H1 (cell line): ENCODE measurements around the gene KRCC1. TPM values are rescaled to one million over a fixed set of nuclear protein-coding genes. Genes with fewer than 3 reads are reported as not detected.

ENCODE experiments used
- CTCF ChIA-PET: fragments of 300-600 bp; sonication (Branson Sonifier 250); formaldehyde crosslinking; loops from one replicate; lab custom pipeline; 2021; ENCODE audit not compliant: partially characterized antibody; lab: Charles Lee
- POLR2A ChIA-PET: fragments of 300-600 bp; sonication (Branson Sonifier 250); formaldehyde crosslinking; loops from one replicate; lab custom pipeline; 2021; ENCODE audit warnings: inconsistent platforms; ENCODE audit not compliant: partially characterized antibody; lab: Charles Lee
- DNase-seq, 2 experiments: peaks; one replicate each; pipeline versions ENCODE4 v3.0.0 to v3.0.0-alpha.2; 2010 to 2022; ENCODE audit warnings: low spot score in 2 of 2, low read depth in 1 of 2, mixed read lengths in 1 of 2
- FAIRE-seq: peaks from 2 replicates; lab custom pipeline; 2011; peaks lifted over from hg19 to GRCh38; lab: Jason Lieb, UNC
- H2AFZ ChIP-seq: 2 replicates; pipeline ENCODE4 v1.8.1; 2012; ENCODE audit warnings: low read length, inconsistent platforms
- H2AK5ac ChIP-seq: 2 replicates; pipeline ENCODE4 v1.6.1; 2013; ENCODE audit warnings: low read depth, low read length
- H2BK120ac ChIP-seq: replicated peaks from 2 replicates; pipeline ENCODE3; 2013; ENCODE audit warnings: low read depth, low read length, inconsistent platforms
- H2BK12ac ChIP-seq: 2 replicates; pipeline ENCODE4 v1.6.1; 2013; ENCODE audit warnings: low read depth, low read length
- H2BK15ac ChIP-seq: 2 replicates; pipeline ENCODE4 v1.6.1; 2013; ENCODE audit warnings: low read length
- H2BK20ac ChIP-seq: 2 replicates; pipeline ENCODE4 v1.6.1; 2013; ENCODE audit warnings: low read length
- H2BK5ac ChIP-seq: 2 replicates; pipeline ENCODE4 v1.6.1; 2013; ENCODE audit warnings: low read depth, low read length
- H3K14ac ChIP-seq: 2 replicates; pipeline ENCODE4 v1.6.1; 2013; ENCODE audit warnings: inconsistent platforms; ENCODE audit not compliant: insufficient read length
- H3K18ac ChIP-seq: 2 replicates; pipeline ENCODE4 v1.6.1; 2013; ENCODE audit warnings: low read length; ENCODE audit errors: extremely low read depth
- H3K23ac ChIP-seq: 2 replicates; pipeline ENCODE4 v1.6.1; 2013; ENCODE audit warnings: inconsistent platforms; ENCODE audit not compliant: insufficient read length
- H3K23me2 ChIP-seq: 2 replicates; pipeline ENCODE4 v1.6.1; 2013; ENCODE audit warnings: low read depth, low read length
- H3K27ac ChIP-seq: 2 replicates; pipeline ENCODE4 v1.6.1; 2011; ENCODE audit warnings: low read depth, low read length, inconsistent platforms
- H3K27me3 ChIP-seq, 4 experiments: replicated peaks in 1 of 4; 1 replicate in 1 of 4; 2 replicates in 3 of 4; pipeline versions ENCODE4 v1.6.1 to v1.8.1; 2011 to 2013; ENCODE audit warnings: low read length in 3 of 4, mild to moderate bottlenecking in 3 of 4, inconsistent platforms in 2 of 4, mixed read lengths in 2 of 4, moderate library complexity in 1 of 4; ENCODE audit not compliant: control insufficient read depth in 3 of 4, insufficient read depth in 3 of 4; ENCODE audit errors: extremely low read depth in 1 of 4
- H3K36me3 ChIP-seq, 4 experiments: 2 replicates each; pipeline versions ENCODE4 v1.6.1 to v1.8.1; 2011 to 2013; ENCODE audit warnings: mild to moderate bottlenecking in 4 of 4, low read length in 3 of 4, moderate library complexity in 2 of 4, control low read depth in 1 of 4, inconsistent platforms in 1 of 4; ENCODE audit not compliant: insufficient read depth in 4 of 4, control insufficient read depth in 2 of 4
- H3K4ac ChIP-seq: replicated peaks from 2 replicates; pipeline ENCODE3; 2013; ENCODE audit warnings: low read length, low read depth, mixed read lengths, inconsistent platforms; ENCODE audit not compliant: insufficient read length
- H3K4me1 ChIP-seq, 4 experiments: replicated peaks in 1 of 4; 1 replicate in 1 of 4; 2 replicates in 3 of 4; pipeline versions ENCODE4 v1.6.1 to v1.8.1; 2011 to 2013; ENCODE audit warnings: low read length in 3 of 4, inconsistent platforms in 2 of 4, mixed read lengths in 1 of 4; ENCODE audit not compliant: insufficient read depth in 4 of 4, control insufficient read depth in 3 of 4
- H3K4me2 ChIP-seq, 2 experiments: 2 replicates each; pipeline versions ENCODE4 v1.6.1 to v1.8.1; 2011 to 2013; ENCODE audit warnings: low read depth in 2 of 2, low read length in 2 of 2, control low read depth in 1 of 2, inconsistent platforms in 1 of 2, mild to moderate bottlenecking in 1 of 2; ENCODE audit not compliant: insufficient read depth in 1 of 2
- H3K4me3 ChIP-seq, 4 experiments: fragments of 200-600, 300-600 bp in 1 of 4; sonication (generic), shearing (Covaris generic), sonication (Bioruptor Twin) in 1 of 4; 2 replicates each; pipeline versions ENCODE4 v1.5.1 to v1.8.1; 2011 to 2016; ENCODE audit warnings: low read length in 4 of 4, low read depth in 3 of 4, control low read depth in 2 of 4, inconsistent platforms in 2 of 4, mild to moderate bottlenecking in 2 of 4, mixed read lengths in 1 of 4, moderate library complexity in 1 of 4; ENCODE audit not compliant: insufficient read depth in 2 of 4; ENCODE audit errors: extremely low read depth in 1 of 4
- H3K56ac ChIP-seq: replicated peaks from 2 replicates; pipeline ENCODE3; 2013; ENCODE audit warnings: low read depth, mild to moderate bottlenecking, mixed read lengths, low read length, inconsistent platforms; ENCODE audit not compliant: insufficient read length
- H3K79me1 ChIP-seq: 2 replicates; pipeline ENCODE4 v1.6.1; 2013; ENCODE audit warnings: low read depth, low read length, control low read depth
- H3K79me2 ChIP-seq, 2 experiments: 2 replicates each; pipeline versions ENCODE4 v1.6.1 to v1.8.1; 2012 to 2013; ENCODE audit warnings: low read length in 2 of 2, mild to moderate bottlenecking in 2 of 2, inconsistent platforms in 1 of 2; ENCODE audit not compliant: insufficient read depth in 2 of 2, control insufficient read depth in 1 of 2
- H3K9ac ChIP-seq, 4 experiments: replicated peaks in 1 of 4; 1 replicate in 1 of 4; 2 replicates in 3 of 4; pipeline versions ENCODE4 v1.6.1 to v1.8.1; 2011 to 2013; ENCODE audit warnings: low read depth in 3 of 4, low read length in 3 of 4, control low read depth in 2 of 4, mild to moderate bottlenecking in 2 of 4, moderate library complexity in 2 of 4, inconsistent platforms in 1 of 4; ENCODE audit errors: extremely low read depth in 1 of 4
- H3K9me3 ChIP-seq, 2 experiments: 2 replicates each; pipeline versions ENCODE4 v1.6.1 to v1.8.1; 2012 to 2013; ENCODE audit warnings: mild to moderate bottlenecking in 2 of 2, moderate library complexity in 2 of 2, control low read depth in 1 of 2, inconsistent platforms in 1 of 2, low read depth in 1 of 2, low read length in 1 of 2, mixed read lengths in 1 of 2; ENCODE audit not compliant: insufficient read depth in 2 of 2
- H4K20me1 ChIP-seq, 2 experiments: replicated peaks in 1 of 2; 2 replicates each; pipeline versions ENCODE3 to v1.8.1; 2011 to 2013; ENCODE audit warnings: inconsistent platforms in 2 of 2, low read length in 2 of 2, mild to moderate bottlenecking in 1 of 2; ENCODE audit not compliant: insufficient read depth in 2 of 2, control insufficient read depth in 1 of 2
- H4K5ac ChIP-seq: 2 replicates; pipeline ENCODE4 v1.6.1; 2013; ENCODE audit warnings: low read length, low read depth, mixed read lengths, inconsistent platforms; ENCODE audit not compliant: insufficient read length
- H4K8ac ChIP-seq: 2 replicates; pipeline ENCODE4 v1.8.0; 2013; ENCODE audit warnings: mild to moderate bottlenecking, moderate library complexity, low read length, inconsistent platforms; ENCODE audit not compliant: insufficient read depth; ENCODE audit errors: extremely low read depth
- H4K91ac ChIP-seq: replicated peaks from 2 replicates; pipeline ENCODE3; 2013; ENCODE audit warnings: low read length, mixed read lengths, inconsistent platforms; ENCODE audit not compliant: insufficient read length
- ASH2L ChIP-seq: fragments of 200-600, 300-600 bp; sonication (generic); IDR thresholded peaks from one replicate; pipeline ENCODE4 v1.7.1; 2017; ENCODE audit warnings: low read length
- CREB1 ChIP-seq: IDR thresholded peaks from 2 replicates; pipeline ENCODE4 v1.6.1; 2012; ENCODE audit warnings: inconsistent platforms
- EZH2 ChIP-seq: fragments of 200-600 bp; sonication (generic); IDR thresholded peaks from 2 replicates; pipeline ENCODE4 v1.7.1; 2012; ENCODE audit warnings: low read depth, mild to moderate bottlenecking, moderate library complexity, low read length, inconsistent platforms; ENCODE audit not compliant: severe bottlenecking
- HDAC6 ChIP-seq: IDR thresholded peaks from one replicate; pipeline ENCODE4 v1.7.1; 2012; ENCODE audit warnings: low read depth, mild to moderate bottlenecking, inconsistent platforms, low read length, moderate library complexity
- JUND ChIP-seq: IDR thresholded peaks from 2 replicates; pipeline ENCODE4 v1.6.1; 2011; ENCODE audit warnings: mild to moderate bottlenecking, improper control_type of control experiment, low read length
- POLR2A ChIP-seq, 2 experiments: IDR thresholded peaks; 1 replicate in 1 of 2; 2 replicates in 1 of 2; pipeline ENCODE4 v1.6.1; 2011; ENCODE audit warnings: low read depth in 2 of 2, low read length in 2 of 2, mild to moderate bottlenecking in 2 of 2; ENCODE audit errors: control extremely low read depth in 1 of 2
- SIN3A ChIP-seq, 2 experiments: IDR thresholded peaks in 1 of 2; conservative IDR thresholded peaks in 1 of 2; 2 replicates each; pipeline ENCODE4 v1.6.1; 2011 to 2012; ENCODE audit warnings: low read length in 2 of 2, improper control_type of control experiment in 1 of 2, low read depth in 1 of 2, mild to moderate bottlenecking in 1 of 2
- SP1 ChIP-seq: IDR thresholded peaks from 2 replicates; pipeline ENCODE4 v1.6.1; 2011; ENCODE audit warnings: low read depth, low read length
- SUZ12 ChIP-seq: fragments of 200-600 bp; sonication (generic); IDR thresholded peaks from 2 replicates; pipeline ENCODE4 v1.6.1; 2012; ENCODE audit warnings: mild to moderate bottlenecking, inconsistent platforms, low read length, moderate library complexity, mixed read lengths
- TBP ChIP-seq: IDR thresholded peaks from 2 replicates; pipeline ENCODE4 v1.6.1; 2011; ENCODE audit warnings: low read depth, low read length, improper control_type of control experiment
- WGBS, 2 experiments: shearing (Covaris generic) in 1 of 2; methylation state at CpG; one replicate each; pipeline versions ENCODE4 v1.1.6 to v1.1.7; 2013 to 2015; ENCODE audit warnings: low lambda C conversion rate in 2 of 2, mixed read lengths in 2 of 2, inconsistent platforms in 1 of 2, low coverage in 1 of 2, missing lambda C conversion rate in 1 of 2; ENCODE audit not compliant: insufficient replicate concordance in 2 of 2, insufficient coverage in 1 of 2, insufficient read length in 1 of 2; ENCODE audit errors: extremely low coverage in 1 of 2, missing lambda C conversion rate in 1 of 2; 5-methylcytosine and 5-hydroxymethylcytosine counted together
- polyA plus RNA-seq, 7 experiments: library from polyadenylated mRNA; depleted of rRNA in 3 of 7; stranded (reverse) in 5 of 7; unstranded in 2 of 7; fragments of >200 nt in 5 of 7; fragments of 200-250 nt in 2 of 7; gene quantifications; 1 replicate in 5 of 7; 2 replicates in 1 of 7; 4 replicates in 1 of 7; pipeline versions ENCODE4 v1.2.1 to v1.2.3, GENCODE V29; 2011 to 2013; ENCODE audit warnings: missing spikeins in 2 of 7, mixed read lengths in 2 of 7
- total RNA-seq: library from RNA; stranded (reverse); fragmentation: NEBNext Ultra II Directional; extraction: Animal tissue kit (Norgen Biotek cat#: 25700); gene quantifications from 2 replicates; pipeline ENCODE4 v1.2.1, GENCODE V29; 2021
- TF ChIP-seq, protein P1 (sequence below): IDR thresholded peaks from 2 replicates; pipeline ENCODE4 v1.6.1; 2012; ENCODE audit warnings: inconsistent platforms

KRCC1 gene
- total and polyA plus RNA-seq, 2 of the 8 experiments (the other 6 are each of a cell fraction or from before 2014, with no cell fraction given): 5.1 to 8.5 TPM

DNA sequence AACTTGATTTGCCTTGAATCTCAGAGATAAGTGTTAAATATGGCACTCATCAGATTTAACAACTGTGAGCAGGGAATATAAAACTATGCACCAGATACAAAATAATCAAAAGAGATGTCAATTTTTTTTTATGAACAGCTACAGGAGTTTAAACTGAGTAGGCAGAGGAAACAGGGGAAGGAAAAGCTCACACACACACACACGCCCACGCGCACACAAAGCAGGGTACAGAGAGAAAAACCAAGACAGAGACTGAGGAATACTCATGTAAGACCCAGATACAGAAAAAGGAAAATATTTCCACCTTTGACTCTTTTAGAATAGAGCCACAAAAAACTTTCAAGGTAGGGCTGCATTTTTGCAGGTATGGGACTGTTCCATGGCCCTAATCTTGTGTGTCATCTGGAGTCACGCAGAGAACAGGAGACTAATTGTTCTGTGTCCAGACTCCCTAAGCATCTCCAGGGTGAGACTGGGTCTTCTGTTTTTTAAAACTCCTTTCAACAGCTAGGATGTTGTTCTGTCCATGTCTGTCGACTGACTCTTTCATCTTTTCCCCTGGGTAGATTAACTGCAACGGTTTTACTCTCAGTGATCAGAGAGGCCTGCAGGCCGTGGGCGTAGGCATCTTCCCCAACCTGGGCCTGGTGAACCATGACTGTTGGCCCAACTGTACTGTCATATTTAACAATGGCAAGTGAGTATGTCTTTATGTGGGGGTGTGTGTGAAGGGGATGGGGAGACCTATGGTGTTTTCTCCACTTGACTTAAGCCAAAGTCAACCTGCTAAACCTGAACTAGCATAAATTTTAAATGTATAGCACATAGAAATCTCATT, 35.1 kb upstream of the KRCC1 start:
- 84% methylated on average over 8 of the region's 8 CpGs; no CpG with 5 or more reads in 1 of the 2 experiments for WGBS, 2 experiments
- no peak overlapping the region for H2AK5ac ChIP-seq
- no peak overlapping the region for H3K4me3 ChIP-seq
- H2BK120ac ChIP-seq: no peak overlapping the region
- H3K79me1 ChIP-seq: no peaks in the 10 kb centered on the region
- no peak overlapping the region for H2BK12ac ChIP-seq
- H3K9ac ChIP-seq: no peak overlapping the region
- no peaks in the 10 kb centered on the region for H3K9me3 ChIP-seq
- no peak overlapping the region for H3K56ac ChIP-seq
- no peak overlapping the region for H2BK15ac ChIP-seq
- DNase-seq (no peak), FAIRE-seq (no peak)
- no peak overlapping the region for H4K91ac ChIP-seq
- no peak overlapping the region for H2BK20ac ChIP-seq
- H3K36me3 ChIP-seq: no peaks in the 10 kb centered on the region
- peaks cover 0 to 4% (median 2%) of the 10 kb centered on the region in 4 experiments; a peak in 3 of 7 replicates for H3K4me1 ChIP-seq
- H3K27ac ChIP-seq: no peak overlapping the region
- H3K4me2 ChIP-seq: no peak overlapping the region
- CTCF ChIA-PET: interaction anchor here (1.0 to 1.7 kb wide), 3 partner anchors 23 to 70 kb away, joined by 3 to 6 read pairs (median 4); partner anchors contain the start of gene SMYD1
- H3K18ac ChIP-seq: no peak overlapping the region
- H4K20me1 ChIP-seq: no peaks in the 10 kb centered on the region
- H3K79me2 ChIP-seq: no peaks in the 10 kb centered on the region
- no peak overlapping the region for H3K4ac ChIP-seq
- H3K23me2 ChIP-seq: no peaks in the 10 kb centered on the region
- no peak for TF ChIP-seq TBP
- TF ChIP-seq, protein P1, sequence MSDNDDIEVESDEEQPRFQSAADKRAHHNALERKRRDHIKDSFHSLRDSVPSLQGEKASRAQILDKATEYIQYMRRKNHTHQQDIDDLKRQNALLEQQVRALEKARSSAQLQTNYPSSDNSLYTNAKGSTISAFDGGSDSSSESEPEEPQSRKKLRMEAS: no peak
- no peak for TF ChIP-seq CREB1
- TF ChIP-seq JUND: no peak
- TF ChIP-seq ASH2L: no peak
- TF ChIP-seq POLR2A (IDR thresholded peaks at IDR 0.05; ENCODE audit: control extremely low read depth in 1 of 2, low read depth in 2 of 2, low read length in 2 of 2): no peak
- TF ChIP-seq SUZ12: no peak
- no peak for TF ChIP-seq EZH2
- TF ChIP-seq SP1: no peak
- no peak for TF ChIP-seq HDAC6
- TF ChIP-seq SIN3A (conservative IDR thresholded peaks at IDR 0.05 in 1 of 2, IDR thresholded peaks at IDR 0.05 in 1 of 2; ENCODE audit: low read depth in 1 of 2, low read length in 2 of 2): no peak
- TF ChIP-seq, all 59 proteins: peak for 0
- POLR2A ChIA-PET: interaction anchor here (0.7 kb wide), 1 partner anchor 40 kb away, joined by 4 read pairs; no protein-coding TSS in a partner anchor
- no peak overlapping the region for H3K23ac ChIP-seq
- no peaks in the 10 kb centered on the region for H3K27me3 ChIP-seq
- no peak overlapping the region for H4K8ac ChIP-seq
- no peak overlapping the region for H4K5ac ChIP-seq
- no peak overlapping the region for H2AFZ ChIP-seq
- no peak overlapping the region for H3K14ac ChIP-seq
- H2BK5ac ChIP-seq: no peak overlapping the region
